HS-27A (cell line): ENCODE results near the gene PAM.

Experiments
- DNase-seq: peaks from one replicate; pipeline ENCODE4 v3.0.0-alpha.2; 2012; ENCODE audit warnings: low read depth, missing footprints

Gene PAM

DNA sequence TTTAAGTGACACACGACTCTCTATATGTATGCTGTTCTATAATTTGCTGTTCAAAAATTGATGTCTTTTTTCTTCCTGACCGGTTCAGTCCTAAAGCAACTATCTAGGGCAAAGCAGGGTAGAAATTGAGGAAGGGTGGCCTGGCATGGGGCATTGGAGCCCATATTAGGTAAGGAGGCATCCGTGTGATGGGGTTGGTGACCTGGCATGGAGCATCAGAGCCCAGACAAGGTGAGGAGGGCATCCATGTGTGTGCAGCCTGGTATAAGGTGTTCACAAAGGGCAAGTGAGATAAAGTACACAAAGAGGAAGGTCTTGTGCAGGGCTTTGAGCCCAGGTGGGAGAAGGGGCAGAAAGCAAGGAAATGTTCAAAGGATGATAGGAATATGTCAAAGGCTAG lies 104.9 kb downstream of the PAM start:
- no peak for DNase-seq

DNA sequence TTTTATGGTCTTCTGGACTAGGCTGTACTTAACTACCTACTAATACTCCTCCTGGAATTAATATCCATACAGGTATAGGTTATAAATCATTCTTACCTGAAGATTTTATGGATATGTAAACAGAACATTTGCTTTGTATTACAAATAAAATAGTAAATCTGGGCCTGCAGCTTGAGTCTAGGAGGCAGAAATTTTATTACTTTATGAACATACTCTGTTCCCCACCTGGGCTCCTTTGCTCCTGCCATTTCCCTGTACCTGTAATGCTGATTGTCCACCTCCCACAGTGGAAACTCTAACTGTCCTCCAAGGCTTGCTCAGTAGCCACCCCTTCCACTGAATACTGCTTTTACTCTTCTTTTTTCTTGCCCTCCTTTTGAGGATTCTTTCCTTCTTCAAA lies 108.0 kb downstream of the PAM start:
- no peak for DNase-seq

DNA sequence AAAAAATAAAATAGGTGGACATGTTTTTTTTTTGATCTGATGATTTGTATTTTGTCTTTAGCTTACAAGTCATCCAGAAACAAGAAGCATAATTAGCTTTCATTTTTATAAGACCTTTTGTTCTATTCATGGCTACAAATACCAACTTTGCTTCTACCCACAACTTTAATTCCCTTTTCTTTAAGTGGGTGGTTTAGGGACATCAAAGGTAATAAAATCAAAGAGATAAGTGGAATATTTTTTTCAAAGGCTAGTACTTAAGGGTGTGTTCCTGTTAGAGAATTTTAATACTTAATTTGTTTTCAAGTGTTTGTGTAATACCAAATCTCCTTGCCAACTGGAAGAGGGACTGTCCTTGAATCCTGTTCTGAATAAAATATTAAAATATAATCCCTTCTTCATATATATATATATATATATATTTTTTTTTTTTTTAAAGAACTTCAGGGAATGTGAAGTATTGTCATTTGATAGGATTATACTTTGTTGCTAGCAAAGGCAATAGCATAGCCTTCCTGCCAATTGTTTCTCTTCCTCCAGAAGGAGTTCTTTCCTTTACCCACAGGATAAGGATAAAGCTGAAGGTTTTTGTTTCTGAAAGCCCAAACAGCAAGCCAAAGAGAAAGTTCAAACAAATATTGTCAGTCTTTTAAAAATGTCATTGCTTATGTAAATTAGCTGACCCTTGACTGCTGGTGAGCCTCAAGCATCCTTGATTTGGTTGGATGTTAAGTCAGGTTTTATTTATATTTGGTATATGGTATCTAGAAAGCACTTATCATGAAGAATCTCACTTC lies 108.9 kb downstream of the PAM start:
- DNase-seq, result no peak

GRCh38 chr5:102865171-102865509 lies 110.0 kb downstream of the PAM start:
- no peak for DNase-seq

DNA sequence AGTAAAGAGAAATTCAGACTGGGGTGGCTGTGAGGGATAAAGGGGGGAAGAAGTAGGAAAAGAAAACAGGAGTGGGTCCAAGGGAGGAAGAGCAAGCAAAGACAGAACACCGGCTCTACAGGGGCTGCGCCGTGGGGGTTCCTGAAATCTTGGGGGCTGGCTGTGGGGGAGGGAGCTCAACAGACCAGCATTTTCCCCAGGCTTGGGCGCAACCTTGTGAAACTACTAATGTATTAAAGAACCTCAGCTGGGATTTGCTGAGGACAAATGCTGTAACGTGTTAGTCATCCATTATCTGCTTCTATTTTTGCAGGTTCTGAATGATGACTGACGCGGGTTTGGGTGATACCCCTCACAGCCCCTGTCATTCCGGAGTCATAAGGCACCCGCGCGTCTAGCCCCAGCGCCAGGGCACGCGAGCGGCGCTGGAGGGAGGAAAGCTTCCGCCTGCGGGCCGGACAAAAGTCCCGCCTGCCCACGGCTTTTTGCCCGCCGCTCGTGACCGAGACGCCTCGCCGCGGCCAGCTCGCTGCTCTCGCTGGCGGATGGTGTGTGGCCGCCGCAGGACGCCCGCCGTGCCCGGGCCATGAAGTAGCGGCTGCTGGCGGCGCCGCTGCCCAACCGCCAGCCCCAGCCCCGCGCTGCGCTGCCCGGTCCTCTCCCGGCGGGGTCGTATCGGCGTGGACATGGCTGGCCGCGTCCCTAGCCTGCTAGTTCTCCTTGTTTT lies 110.6 kb downstream of the PAM start:
- DNase-seq, result no peak

GRCh38 chr5:102866237-102866600 lies 111.1 kb downstream of the PAM start:
- DNase-seq, result no peak

DNA sequence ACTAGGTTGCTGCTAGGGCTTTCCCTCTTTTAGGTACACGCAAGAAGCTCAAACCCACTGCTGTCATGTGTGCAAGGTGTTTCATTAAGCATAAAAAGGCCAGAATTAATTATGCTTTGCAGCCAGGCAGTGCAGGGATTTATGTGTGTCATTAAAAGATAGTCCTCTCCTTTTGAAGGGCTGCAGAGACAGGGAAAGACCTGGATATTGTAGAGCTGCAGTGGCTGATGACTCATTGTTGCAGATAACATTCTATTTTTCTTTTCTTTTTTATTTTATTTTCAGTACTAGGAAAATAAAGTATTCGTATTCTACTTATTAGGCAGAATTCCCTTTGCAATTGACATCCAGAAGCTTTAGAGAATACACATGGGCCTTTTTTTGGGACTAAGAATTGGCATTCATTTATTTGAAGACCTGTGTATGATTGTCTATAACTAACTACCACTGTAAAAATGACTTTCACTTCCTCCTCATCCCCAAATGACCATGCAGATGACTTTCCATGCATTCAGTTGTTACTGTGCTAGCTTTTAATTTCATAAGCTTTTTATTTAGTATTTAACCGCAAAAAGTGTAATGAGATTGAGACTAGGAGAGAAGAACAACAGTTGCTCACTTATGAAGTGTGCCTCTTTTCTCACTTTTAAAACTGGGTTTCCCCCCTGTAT lies 113.0 kb downstream of the PAM start:
- no peak for DNase-seq

DNA sequence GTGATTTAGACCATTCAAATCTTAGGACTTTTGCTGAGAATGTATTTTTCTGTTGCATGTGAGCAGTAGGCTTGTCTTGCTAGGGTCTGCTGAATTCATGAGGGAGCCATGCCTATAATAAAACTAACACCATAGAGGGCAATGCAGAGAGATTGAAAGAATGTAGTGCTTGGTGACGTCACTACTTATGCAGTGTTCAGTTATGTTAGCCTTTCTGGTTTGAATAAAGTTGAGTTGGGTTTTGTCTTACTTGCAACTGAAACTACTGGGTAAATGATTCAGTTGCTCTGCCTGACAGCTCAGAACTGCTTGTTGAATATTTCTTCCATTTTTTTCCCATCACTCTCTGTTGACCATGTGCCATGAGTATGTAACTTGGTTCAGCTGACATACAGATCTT lies 114.1 kb downstream of the PAM start:
- no peak for DNase-seq

GRCh38 chr5:102873379-102873932 lies 118.4 kb downstream of the PAM start:
- no peak for DNase-seq

DNA sequence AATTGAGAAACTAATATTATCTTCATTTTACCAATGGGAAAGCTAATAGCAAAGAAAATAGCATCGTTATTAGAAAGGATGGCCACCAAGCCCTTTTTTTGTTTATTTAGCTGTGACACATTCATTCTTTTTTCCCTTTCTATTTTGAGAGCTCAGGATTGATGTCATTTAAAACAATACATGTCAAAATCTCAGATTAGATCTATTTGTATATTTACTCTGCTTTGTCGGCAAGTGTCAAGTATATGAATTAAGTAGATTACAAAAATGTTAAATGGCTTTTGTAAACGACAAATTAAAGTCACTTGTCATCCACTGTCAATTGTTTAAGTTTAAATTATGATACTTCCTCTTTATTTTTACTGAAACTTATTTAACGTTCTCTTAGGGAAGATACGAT lies 118.9 kb downstream of the PAM start:
- DNase-seq, result no peak

- DNase-seq, result no peak
Measured at GRCh38 chr5:102875721-102876123, 120.6 kb downstream of the PAM start.

DNA sequence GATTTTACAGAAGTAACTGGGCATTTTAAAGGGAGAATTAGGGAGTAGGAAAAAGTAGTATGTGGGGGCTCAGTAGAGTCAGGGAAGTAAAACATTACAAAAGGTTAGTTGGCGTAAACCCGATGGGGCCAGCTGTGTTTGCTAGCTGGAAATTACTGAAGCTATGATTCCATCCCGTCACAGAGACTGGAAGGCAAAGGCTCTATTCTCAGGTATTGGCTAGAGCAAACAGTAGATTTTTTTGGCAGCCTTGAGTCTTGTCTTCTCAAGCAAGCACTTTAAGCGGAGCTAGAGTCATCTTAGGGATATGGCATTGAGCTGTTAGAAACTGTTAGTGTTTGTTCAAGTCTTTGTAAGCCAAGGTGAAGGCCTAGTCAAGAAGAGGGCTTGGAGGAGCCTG lies 121.5 kb downstream of the PAM start:
- DNase-seq, result no peak

GRCh38 chr5:102879741-102880140 lies 124.6 kb downstream of the PAM start:
- DNase-seq, result no peak

DNA sequence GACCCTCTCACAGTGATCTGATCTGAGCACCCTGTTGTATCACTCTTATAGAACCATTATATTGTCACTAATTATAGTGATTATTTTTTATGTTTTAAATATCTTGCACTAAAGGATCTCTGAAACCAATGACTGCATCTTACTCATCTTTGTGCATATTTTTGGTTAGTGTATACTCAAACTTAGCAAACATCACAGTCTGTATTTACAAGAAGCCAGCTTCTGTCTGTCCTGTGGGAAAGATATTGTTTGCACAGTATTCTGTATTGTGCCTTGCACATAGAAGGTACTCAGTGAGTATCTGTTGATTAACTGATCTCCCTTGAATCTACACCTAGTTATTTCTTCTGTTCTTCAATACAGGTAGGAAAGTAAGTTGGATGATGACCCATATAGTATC lies 131.5 kb downstream of the PAM start:
- no peak for DNase-seq

DNA sequence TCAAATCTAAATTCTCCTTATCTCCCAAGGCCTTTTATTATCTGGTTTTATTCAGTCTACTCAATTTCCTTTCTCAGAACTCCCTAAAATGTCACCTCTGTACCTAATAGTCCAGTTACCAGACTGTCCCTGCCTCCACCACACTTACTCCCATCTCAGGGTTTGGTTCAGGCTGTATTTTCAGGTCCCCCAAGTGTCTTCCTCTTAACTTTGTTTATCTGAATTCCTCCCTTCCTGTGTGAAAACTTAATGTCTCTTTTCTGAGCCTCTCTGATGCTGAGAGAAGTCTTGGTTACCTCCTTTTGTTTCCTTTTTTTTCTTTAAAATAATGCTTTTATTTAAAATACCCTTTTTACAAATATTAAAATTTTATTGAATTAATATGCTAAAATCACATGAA lies 133.4 kb downstream of the PAM start:
- no peak for DNase-seq

DNA sequence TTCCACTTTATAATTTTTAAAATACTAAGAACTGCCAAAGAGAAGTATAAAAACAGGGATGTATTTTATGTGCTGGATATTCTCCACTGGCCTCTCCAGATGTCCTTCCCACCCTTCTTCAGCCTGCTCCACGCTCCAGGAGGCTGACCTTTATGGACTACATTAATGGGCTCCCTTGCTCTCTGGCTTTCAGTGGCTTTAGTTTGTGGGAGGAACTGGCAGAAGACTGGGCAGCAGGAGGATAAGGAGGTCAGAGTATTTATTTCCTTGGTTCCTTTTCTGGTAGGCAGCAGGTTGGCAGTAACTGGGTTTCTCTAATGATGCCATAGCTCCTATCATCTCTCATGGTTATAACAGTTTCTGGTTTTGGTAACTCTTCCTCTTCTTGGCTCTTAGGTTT lies 133.9 kb downstream of the PAM start:
- DNase-seq, result no peak

GRCh38 chr5:102890133-102890532 lies 135.0 kb downstream of the PAM start:
- DNase-seq, result no peak

- DNase-seq, result no peak
Measured at GRCh38 chr5:102891175-102891574, 136.1 kb downstream of the PAM start.

DNA sequence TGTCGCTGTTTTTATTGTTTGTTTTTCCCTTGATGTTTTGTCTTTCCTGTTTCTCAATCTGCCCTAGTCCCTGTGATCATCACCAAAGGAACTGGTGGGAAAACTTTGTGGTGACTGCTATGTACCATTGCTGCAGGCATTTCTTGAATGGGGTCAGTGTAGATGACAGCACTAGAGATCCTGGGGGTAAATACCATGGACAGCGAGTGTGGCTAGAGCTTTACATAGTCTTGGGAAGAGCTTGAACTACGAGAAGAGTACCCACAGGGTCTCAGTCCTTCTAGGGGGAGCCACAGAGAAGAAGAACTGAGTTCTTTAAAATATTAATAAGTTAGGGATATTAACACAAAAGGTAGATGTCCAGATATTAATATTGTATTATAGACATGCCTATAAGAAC lies 138.8 kb downstream of the PAM start:
- DNase-seq, result no peak

DNA sequence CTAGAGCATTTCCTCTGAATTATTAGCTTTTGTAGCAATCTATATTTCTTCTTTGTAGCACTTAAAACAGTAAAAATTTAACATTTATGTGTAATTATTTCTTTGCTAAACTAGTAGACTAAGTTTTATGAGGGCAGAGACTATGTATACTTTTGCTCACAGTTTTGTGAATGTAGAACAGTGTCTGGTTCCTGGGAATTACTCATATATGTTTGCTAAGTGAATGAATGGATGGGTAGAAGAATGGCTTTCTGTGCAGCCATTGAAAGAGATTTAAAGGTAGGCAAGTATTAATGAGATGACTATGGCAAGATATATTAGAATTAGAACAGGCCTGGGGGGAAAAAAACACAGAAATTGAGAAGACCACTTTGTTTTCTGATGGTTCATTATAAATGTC lies 140.1 kb downstream of the PAM start:
- no peak for DNase-seq

DNA sequence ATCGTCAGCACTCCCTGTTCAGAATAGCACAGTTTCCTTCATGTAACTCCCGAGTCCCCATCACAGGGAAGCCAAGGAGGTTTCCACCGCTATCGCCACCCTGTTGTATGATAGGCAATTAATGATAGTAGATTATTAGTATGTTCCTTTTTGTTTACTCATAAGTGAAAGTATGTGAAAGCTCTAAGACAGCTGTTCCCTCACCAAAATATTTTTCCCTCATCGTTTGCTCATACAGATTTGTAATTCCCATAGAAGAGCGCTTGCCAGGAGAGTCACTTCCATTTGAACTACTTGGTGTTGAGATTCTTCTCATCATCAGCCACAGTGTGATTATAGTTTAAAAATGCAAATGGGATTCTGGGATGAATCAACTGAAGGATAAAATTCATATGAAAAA lies 140.9 kb downstream of the PAM start:
- no peak for DNase-seq

DNA sequence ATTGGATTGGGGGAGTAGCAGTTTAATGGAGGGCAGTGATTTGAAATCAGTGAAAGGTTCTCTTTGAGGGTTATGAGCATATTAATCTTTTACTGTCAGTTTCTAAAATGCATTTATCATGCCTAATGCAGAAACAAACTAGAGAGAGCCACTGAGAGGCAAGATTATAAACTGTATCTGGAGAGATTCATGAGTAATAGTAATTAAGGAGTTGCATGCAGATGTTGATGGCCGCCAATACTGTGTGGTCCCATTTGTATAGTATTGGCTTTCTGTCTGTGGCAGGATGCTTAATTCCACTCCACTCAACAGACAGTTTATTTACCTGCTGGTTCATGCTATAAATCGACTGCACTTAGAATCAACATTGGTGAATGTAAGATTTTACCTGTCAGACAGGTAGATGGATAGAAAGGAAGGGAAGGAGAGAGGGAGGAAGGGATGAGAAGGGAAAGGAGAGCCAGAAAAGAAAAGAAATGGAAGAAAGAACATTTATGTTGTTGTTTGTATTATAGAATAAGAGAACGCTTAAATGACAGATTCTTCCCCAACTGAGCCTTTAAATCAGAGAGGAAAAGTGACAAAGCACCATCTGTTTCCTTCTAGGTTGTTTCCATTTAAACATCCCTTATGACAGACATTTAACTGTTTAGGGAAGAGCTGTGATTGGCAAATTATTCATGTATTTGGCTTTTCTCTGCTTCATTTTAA lies 146.5 kb downstream of the PAM start:
- no peak for DNase-seq

DNA sequence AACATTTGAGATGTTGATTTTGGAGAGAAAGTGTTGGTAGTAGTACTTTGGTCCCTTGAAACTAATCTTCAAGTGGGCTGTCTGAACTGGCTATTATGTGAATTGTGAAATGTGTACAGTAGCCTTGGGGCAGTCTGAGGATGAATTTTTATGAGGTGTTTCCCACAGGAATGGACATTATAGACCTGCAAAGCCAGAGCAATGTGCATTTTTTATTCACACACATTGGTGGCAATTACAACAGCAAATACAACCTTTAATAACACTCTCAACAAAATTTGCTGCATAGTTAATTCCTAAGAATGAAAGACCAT lies 147.0 kb downstream of the PAM start:
- no peak for DNase-seq
